HepG2 (cell line): ENCODE data around the gene TMCC1. TPM values are rescaled to one million over a fixed set of nuclear protein-coding genes. Genes with fewer than 3 reads are reported as not detected.

ENCODE experiments used
- ARNT ChIP-seq: fragments of 450-650 bp; IDR thresholded peaks from 2 replicates; pipeline ENCODE4 v1.6.1; 2017
- KAT2B ChIP-seq: fragments of 150-350 bp; IDR thresholded peaks from 2 replicates; pipeline ENCODE4 v1.6.1; 2014; ENCODE audit warnings: low read depth, low read length, borderline replicate concordance
- MBNL3 ChIP-seq: fragments of 250-450 bp; sonication (Bioruptor Pico); conservative IDR thresholded peaks from 2 replicates; pipeline ENCODE4 v1.8.0; 2022; ENCODE audit warnings: mild to moderate bottlenecking, inconsistent platforms
- MYC ChIP-seq: sonication (generic); formaldehyde crosslinking; IDR thresholded peaks from 2 replicates; pipeline ENCODE4 v1.9.0; 2021; ENCODE audit warnings: missing genetic modification reagents, borderline replicate concordance
- RELA ChIP-seq: sonication (generic); formaldehyde crosslinking; IDR thresholded peaks from 2 replicates; pipeline ENCODE4 v1.4.0; 2020; ENCODE audit warnings: missing genetic modification reagents
- REXO4 ChIP-seq: sonication (generic); formaldehyde crosslinking; IDR thresholded peaks from 2 replicates; pipeline ENCODE4 v1.8.0; 2022; ENCODE audit warnings: missing genetic modification reagents, mild to moderate bottlenecking, borderline replicate concordance
- SPEN ChIP-seq: sonication (generic); formaldehyde crosslinking; IDR thresholded peaks from 2 replicates; pipeline ENCODE4 v1.5.1; 2020; ENCODE audit warnings: low read depth, mild to moderate bottlenecking, missing genetic modification reagents
- ZNF792 ChIP-seq: IDR thresholded peaks from 2 replicates; pipeline ENCODE4 v1.6.1; 2016
- polyA plus RNA-seq, 8 experiments: library from polyadenylated mRNA; depleted of rRNA in 3 of 8; stranded (reverse) in 7 of 8; unstranded in 1 of 8; fragments of >200 nt; fragmentation: Illumina TruSeq in 4 of 8; extraction: Trizol in 4 of 8; gene quantifications; 2 replicates each; pipeline versions ENCODE4 v1.2.1 to v1.2.3, GENCODE V29; 2011 to 2016; ENCODE audit warnings: low read depth in 4 of 8, missing spikeins in 1 of 8, mixed read lengths in 1 of 8; ENCODE audit not compliant: insufficient read depth in 1 of 8
- total RNA-seq, 5 experiments: library from RNA; depleted of rRNA; stranded (reverse); fragments of >200 nt; fragmentation: Illumina TruSeq; extraction: Trizol; gene quantifications; 2 replicates each; pipeline ENCODE4 v1.2.3, GENCODE V29; 2016; ENCODE audit warnings: low read depth in 1 of 5
- TF ChIP-seq, protein P1 (sequence below): sonication (generic); formaldehyde crosslinking; IDR thresholded peaks from 2 replicates; pipeline ENCODE4 v1.5.0; 2020; ENCODE audit warnings: mild to moderate bottlenecking, missing genetic modification reagents, borderline replicate concordance
- TF ChIP-seq, protein P2 (sequence below): sonication (generic); formaldehyde crosslinking; IDR thresholded peaks from 2 replicates; pipeline ENCODE4 v1.4.0; 2020; ENCODE audit warnings: mild to moderate bottlenecking, missing genetic modification reagents
- TF ChIP-seq, protein P3 (sequence below): sonication (generic); formaldehyde crosslinking; IDR thresholded peaks from one replicate; pipeline ENCODE4 v1.5.1; 2020; ENCODE audit warnings: mild to moderate bottlenecking, missing genetic modification reagents; ENCODE audit errors: not compliant biosample characterization

TMCC1 gene
- total and polyA plus RNA-seq, 2 of the 13 experiments (the other 11 are each of a cell fraction or from before 2014, with no cell fraction given), result 12.1 to 264 TPM

DNA sequence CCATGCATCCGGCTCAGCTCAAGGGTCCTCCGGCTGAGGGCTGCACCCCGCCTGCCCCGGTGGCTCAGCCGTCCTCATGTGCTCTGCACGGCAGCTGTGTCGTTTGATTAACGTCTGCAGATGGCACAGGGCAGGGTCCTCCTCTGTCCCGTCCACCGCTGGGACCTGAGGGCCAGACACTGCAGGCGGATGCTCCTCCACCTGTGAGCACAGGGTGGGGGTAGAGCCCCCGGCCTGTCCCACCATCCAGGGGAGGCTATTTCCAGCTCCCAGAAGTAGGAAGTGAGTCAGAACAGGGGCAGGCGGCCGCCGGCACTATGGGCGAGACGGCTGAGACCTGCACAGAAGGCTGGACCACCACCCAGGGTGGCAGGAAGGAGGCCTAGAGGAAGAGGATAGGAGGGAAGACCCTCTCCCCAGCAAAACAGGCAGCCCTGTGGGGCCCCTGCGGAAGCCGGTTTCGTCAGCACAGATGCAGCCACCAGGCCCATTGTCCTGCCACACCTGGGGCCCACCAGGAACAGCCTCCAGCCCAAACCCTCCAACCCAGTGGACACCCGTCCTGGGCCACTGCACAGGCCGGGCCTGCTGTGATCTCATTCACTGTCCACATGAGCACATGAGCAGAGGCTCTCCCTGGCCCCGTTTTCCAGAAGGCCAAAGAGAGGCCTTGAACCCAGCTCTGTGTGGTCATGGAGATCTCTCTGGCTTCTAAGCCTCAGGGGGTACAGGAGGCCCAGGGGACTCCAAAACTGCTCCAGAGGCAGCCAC, 274.4 kb downstream of the TMCC1 start (continued):
- TF ChIP-seq, protein P1, sequence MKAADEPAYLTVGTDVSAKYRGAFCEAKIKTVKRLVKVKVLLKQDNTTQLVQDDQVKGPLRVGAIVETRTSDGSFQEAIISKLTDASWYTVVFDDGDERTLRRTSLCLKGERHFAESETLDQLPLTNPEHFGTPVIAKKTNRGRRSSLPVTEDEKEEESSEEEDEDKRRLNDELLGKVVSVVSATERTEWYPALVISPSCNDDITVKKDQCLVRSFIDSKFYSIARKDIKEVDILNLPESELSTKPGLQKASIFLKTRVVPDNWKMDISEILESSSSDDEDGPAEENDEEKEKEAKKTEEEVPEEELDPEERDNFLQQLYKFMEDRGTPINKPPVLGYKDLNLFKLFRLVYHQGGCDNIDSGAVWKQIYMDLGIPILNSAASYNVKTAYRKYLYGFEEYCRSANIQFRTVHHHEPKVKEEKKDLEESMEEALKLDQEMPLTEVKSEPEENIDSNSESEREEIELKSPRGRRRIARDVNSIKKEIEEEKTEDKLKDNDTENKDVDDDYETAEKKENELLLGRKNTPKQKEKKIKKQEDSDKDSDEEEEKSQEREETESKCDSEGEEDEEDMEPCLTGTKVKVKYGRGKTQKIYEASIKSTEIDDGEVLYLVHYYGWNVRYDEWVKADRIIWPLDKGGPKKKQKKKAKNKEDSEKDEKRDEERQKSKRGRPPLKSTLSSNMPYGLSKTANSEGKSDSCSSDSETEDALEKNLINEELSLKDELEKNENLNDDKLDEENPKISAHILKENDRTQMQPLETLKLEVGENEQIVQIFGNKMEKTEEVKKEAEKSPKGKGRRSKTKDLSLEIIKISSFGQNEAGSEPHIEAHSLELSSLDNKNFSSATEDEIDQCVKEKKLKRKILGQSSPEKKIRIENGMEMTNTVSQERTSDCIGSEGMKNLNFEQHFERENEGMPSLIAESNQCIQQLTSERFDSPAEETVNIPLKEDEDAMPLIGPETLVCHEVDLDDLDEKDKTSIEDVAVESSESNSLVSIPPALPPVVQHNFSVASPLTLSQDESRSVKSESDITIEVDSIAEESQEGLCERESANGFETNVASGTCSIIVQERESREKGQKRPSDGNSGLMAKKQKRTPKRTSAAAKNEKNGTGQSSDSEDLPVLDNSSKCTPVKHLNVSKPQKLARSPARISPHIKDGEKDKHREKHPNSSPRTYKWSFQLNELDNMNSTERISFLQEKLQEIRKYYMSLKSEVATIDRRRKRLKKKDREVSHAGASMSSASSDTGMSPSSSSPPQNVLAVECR, result no peak
- TF ChIP-seq ZNF792 (CRISPR knock-in tag) (no peak), MBNL3 (CRISPR knock-in tag) (no peak), REXO4 (CRISPR knock-in tag) (no peak), MYC (CRISPR knock-in tag) (peak; percentile 38; the same call in 1 of the 2 replicates), RELA (no peak), SPEN (CRISPR knock-in tag) (no peak), ARNT (no peak), KAT2B (no peak)
- TF ChIP-seq, protein P2, sequence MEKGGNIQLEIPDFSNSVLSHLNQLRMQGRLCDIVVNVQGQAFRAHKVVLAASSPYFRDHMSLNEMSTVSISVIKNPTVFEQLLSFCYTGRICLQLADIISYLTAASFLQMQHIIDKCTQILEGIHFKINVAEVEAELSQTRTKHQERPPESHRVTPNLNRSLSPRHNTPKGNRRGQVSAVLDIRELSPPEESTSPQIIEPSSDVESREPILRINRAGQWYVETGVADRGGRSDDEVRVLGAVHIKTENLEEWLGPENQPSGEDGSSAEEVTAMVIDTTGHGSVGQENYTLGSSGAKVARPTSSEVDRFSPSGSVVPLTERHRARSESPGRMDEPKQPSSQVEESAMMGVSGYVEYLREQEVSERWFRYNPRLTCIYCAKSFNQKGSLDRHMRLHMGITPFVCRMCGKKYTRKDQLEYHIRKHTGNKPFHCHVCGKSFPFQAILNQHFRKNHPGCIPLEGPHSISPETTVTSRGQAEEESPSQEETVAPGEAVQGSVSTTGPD, result peak; percentile 53; the same call in 1 of the 2 replicates
- TF ChIP-seq, protein P3, sequence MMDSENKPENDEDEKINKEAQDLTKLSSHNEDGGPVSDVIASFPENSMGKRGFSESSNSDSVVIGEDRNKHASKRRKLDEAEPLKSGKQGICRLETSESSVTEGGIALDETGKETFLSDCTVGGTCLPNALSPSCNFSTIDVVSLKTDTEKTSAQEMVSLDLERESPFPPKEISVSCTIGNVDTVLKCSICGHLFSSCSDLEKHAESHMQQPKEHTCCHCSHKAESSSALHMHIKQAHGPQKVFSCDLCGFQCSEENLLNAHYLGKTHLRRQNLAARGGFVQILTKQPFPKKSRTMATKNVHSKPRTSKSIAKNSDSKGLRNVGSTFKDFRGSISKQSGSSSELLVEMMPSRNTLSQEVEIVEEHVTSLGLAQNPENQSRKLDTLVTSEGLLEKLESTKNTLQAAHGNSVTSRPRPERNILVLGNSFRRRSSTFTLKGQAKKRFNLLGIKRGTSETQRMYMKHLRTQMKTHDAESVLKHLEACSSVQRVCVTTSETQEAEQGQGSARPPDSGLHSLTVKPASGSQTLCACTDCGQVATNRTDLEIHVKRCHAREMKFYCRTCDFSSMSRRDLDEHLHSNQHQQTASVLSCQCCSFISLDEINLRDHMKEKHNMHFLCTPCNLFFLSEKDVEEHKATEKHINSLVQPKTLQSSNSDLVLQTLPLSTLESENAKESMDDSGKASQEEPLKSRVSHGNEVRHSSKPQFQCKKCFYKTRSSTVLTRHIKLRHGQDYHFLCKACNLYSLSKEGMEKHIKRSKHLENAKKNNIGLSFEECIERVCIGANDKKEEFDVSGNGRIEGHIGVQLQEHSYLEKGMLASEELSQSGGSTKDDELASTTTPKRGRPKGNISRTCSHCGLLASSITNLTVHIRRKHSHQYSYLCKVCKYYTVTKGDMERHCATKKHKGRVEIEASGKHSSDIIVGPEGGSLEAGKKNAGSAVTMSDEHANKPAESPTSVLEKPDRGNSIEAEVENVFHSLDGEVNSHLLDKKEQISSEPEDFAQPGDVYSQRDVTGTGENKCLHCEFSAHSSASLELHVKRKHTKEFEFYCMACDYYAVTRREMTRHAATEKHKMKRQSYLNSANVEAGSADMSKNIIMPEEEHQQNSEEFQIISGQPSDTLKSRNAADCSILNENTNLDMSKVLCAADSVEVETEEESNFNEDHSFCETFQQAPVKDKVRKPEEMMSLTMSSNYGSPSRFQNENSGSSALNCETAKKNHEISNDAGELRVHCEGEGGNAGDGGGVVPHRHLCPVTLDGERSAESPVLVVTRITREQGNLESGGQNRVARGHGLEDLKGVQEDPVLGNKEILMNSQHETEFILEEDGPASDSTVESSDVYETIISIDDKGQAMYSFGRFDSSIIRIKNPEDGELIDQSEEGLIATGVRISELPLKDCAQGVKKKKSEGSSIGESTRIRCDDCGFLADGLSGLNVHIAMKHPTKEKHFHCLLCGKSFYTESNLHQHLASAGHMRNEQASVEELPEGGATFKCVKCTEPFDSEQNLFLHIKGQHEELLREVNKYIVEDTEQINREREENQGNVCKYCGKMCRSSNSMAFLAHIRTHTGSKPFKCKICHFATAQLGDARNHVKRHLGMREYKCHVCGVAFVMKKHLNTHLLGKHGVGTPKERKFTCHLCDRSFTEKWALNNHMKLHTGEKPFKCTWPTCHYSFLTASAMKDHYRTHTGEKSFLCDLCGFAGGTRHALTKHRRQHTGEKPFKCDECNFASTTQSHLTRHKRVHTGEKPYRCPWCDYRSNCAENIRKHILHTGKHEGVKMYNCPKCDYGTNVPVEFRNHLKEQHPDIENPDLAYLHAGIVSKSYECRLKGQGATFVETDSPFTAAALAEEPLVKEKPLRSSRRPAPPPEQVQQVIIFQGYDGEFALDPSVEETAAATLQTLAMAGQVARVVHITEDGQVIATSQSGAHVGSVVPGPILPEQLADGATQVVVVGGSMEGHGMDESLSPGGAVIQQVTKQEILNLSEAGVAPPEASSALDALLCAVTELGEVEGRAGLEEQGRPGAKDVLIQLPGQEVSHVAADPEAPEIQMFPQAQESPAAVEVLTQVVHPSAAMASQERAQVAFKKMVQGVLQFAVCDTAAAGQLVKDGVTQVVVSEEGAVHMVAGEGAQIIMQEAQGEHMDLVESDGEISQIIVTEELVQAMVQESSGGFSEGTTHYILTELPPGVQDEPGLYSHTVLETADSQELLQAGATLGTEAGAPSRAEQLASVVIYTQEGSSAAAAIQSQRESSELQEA (CRISPR knock-in tag), result peak; percentile 43
